Neural progenitor cell (in vitro differentiated cells): ENCODE data around the gene IMP4. TPM values are rescaled to one million over a fixed set of nuclear protein-coding genes. Genes with fewer than 3 reads are reported as not detected.

Experiments used
- DNase-seq: peaks from one replicate; pipeline ENCODE4 v3.0.0-alpha.2; 2016; ENCODE audit warnings: low spot score
- H2AFZ ChIP-seq: fragments of 200-600 bp; sonication (generic); replicated peaks from 2 replicates; pipeline ENCODE4 v1.6.1; 2016; ENCODE audit warnings: antibody characterized with exemption
- H3F3A ChIP-seq: fragments of 200-600 bp; sonication (generic); 2 replicates; pipeline ENCODE4 v1.6.1; 2016; ENCODE audit warnings: antibody characterized with exemption, low read depth
- H3K27ac ChIP-seq: fragments of 200-600 bp; sonication (generic); 2 replicates; pipeline ENCODE4 v1.5.1; 2016; ENCODE audit warnings: mild to moderate bottlenecking
- H3K27me3 ChIP-seq: fragments of 200-600 bp; sonication (generic); 2 replicates; pipeline ENCODE4 v1.6.1; 2016; ENCODE audit warnings: mild to moderate bottlenecking, moderate library complexity
- H3K36me3 ChIP-seq: fragments of 200-600 bp; sonication (generic); 2 replicates; pipeline ENCODE4 v1.5.1; 2016
- H3K4me1 ChIP-seq: fragments of 200-600 bp; sonication (generic); 2 replicates; pipeline ENCODE4 v1.6.1; 2016; ENCODE audit warnings: mixed run types
- H3K4me2 ChIP-seq: fragments of 200-600 bp; sonication (generic); 2 replicates; pipeline ENCODE4 v1.6.1; 2016
- H3K4me3 ChIP-seq: fragments of 200-600 bp; sonication (generic); 2 replicates; pipeline ENCODE4 v1.5.1; 2016
- H3K79me2 ChIP-seq: fragments of 200-600 bp; sonication (generic); 2 replicates; pipeline ENCODE4 v1.6.1; 2016; ENCODE audit warnings: low read depth
- H3K9ac ChIP-seq: fragments of 200-600 bp; sonication (generic); 2 replicates; pipeline ENCODE4 v1.6.1; 2016
- H3K9me3 ChIP-seq: fragments of 200-600 bp; sonication (generic); 2 replicates; pipeline ENCODE4 v1.5.1; 2016; ENCODE audit warnings: low read depth
- H4K20me1 ChIP-seq: fragments of 200-600 bp; sonication (generic); 2 replicates; pipeline ENCODE4 v1.6.1; 2016; ENCODE audit warnings: low read depth
- H3K27ac Mint-ChIP-seq: 3 replicates; pipeline ENCODE4 v1.8.0; 2021; ENCODE audit warnings: mixed read lengths
- H3K27me3 Mint-ChIP-seq: 2 replicates; pipeline ENCODE4 v1.8.0; 2022; ENCODE audit warnings: low read depth, mild to moderate bottlenecking, inconsistent platforms, moderate library complexity, mixed read lengths; ENCODE audit not compliant: insufficient read depth
- H3K36me3 Mint-ChIP-seq: 3 replicates; pipeline ENCODE4 v1.8.0; 2021; ENCODE audit warnings: mixed read lengths
- H3K4me1 Mint-ChIP-seq: 3 replicates; pipeline ENCODE4 v1.8.0; 2021; ENCODE audit warnings: mixed read lengths
- H3K4me3 Mint-ChIP-seq: 3 replicates; pipeline ENCODE4 v1.8.0; 2021; ENCODE audit warnings: mild to moderate bottlenecking, moderate library complexity, mixed read lengths
- H3K9me3 Mint-ChIP-seq: 3 replicates; pipeline ENCODE4 v1.8.0; 2020; ENCODE audit warnings: mixed read lengths
- EZH2 ChIP-seq: fragments of 200-600 bp; sonication (generic); IDR thresholded peaks from 2 replicates; pipeline ENCODE4 v1.6.1; 2017; ENCODE audit warnings: antibody characterized with exemption, mild to moderate bottlenecking, moderate library complexity
- EZH2phosphoT487 ChIP-seq: fragments of 200-600 bp; sonication (generic); IDR thresholded peaks from 2 replicates; pipeline ENCODE4 v1.6.1; 2017; ENCODE audit warnings: antibody characterized with exemption
- total RNA-seq: library from RNA; depleted of rRNA; stranded (reverse); fragments of >200 nt; gene quantifications from 2 replicates; pipeline ENCODE4 v1.2.3, GENCODE V29; 2015; ENCODE audit warnings: low replicate concordance
- TF ChIP-seq, protein P1 (sequence below): fragments of 200-600 bp; sonication (generic); IDR thresholded peaks from 2 replicates; pipeline ENCODE4 v1.5.1; 2017; ENCODE audit warnings: antibody characterized with exemption, mild to moderate bottlenecking

The IMP4 gene
- total RNA-seq, 1 donor from 2014 or later = 23.3 TPM

DNA sequence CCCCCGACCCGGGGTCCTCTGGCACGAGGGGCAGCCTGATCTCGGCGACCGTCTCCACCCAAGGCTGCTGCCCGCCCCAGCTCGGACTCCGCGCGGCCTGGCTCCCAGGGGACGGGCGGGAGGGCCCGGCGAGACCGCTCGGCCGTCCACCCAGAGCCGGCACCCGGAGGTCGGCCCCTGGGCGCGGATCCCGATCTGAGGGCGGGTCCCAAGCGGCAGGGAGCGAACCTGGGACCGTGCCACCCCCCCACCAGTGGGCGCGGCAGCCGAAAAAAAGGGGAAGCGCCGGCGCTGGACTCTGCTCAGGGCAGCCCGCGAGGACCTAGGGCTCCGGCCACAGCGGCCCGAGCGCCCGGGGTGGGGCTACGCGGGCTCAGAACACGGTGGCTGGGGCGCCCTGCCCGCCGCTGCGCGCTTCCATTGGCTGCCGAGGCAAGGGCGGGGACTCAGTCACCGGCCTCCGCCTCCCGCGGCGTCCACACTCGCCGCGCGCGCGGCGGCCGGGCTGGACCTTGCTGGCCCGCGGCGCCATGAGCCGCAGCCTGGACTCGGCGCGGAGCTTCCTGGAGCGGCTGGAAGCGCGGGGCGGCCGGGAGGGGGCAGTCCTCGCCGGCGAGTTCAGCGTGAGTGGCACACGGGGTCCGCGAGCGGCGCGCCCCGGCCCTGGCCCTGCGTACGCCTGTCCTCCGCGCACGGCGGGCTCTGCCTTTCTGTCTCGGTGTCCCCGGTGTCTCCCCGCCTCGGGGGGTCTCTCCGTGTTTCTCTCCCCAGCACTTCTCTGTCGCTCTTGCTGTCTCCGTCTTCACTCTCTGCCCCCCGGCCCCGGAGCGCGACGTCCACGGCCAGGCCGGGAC is 13.1 kb downstream of the IMP4 start, which contains the start of gene PTPN18:
Gene PTPN18 (plus strand): TSS at position 479 of the 854 bp plus-strand sequence. CDS start 52 bp downstream, at position 531.
- H3K9ac ChIP-seq = no peak within 1 kb of the TSS
- H3K27ac Mint-ChIP-seq = peak within 1 kb of the TSS; percentile 25

GRCh38 chr2:130357864-130358263 is 15.2 kb downstream of the IMP4 start:
- H3K4me3 ChIP-seq = no peak overlapping the region
- no peak overlapping the region for H3K27ac ChIP-seq
- Mint-ChIP-seq H3K27ac (no peak overlapping the region), H3K9me3 (no peaks in the 10 kb centered on the region), H3K36me3 (peaks cover 2% of the 10 kb centered on the region), H3K4me3 (no peak overlapping the region), H3K4me1 (peaks cover 26% of the 10 kb centered on the region), H3K27me3 (peaks cover 18% of the 10 kb centered on the region)
- H3K4me2 ChIP-seq = no peak overlapping the region
- H3K79me2 ChIP-seq = no peaks in the 10 kb centered on the region
- DNase-seq = no peak
- no peaks in the 10 kb centered on the region for H4K20me1 ChIP-seq
- H3K9ac ChIP-seq = no peak overlapping the region
- H3K4me1 ChIP-seq = peaks cover 13% of the 10 kb centered on the region
- H3K9me3 ChIP-seq = no peaks in the 10 kb centered on the region
- no peak overlapping the region for H2AFZ ChIP-seq
- TF ChIP-seq EZH2 (no peak), EZH2phosphoT487 (no peak)
- TF ChIP-seq, protein P1, sequence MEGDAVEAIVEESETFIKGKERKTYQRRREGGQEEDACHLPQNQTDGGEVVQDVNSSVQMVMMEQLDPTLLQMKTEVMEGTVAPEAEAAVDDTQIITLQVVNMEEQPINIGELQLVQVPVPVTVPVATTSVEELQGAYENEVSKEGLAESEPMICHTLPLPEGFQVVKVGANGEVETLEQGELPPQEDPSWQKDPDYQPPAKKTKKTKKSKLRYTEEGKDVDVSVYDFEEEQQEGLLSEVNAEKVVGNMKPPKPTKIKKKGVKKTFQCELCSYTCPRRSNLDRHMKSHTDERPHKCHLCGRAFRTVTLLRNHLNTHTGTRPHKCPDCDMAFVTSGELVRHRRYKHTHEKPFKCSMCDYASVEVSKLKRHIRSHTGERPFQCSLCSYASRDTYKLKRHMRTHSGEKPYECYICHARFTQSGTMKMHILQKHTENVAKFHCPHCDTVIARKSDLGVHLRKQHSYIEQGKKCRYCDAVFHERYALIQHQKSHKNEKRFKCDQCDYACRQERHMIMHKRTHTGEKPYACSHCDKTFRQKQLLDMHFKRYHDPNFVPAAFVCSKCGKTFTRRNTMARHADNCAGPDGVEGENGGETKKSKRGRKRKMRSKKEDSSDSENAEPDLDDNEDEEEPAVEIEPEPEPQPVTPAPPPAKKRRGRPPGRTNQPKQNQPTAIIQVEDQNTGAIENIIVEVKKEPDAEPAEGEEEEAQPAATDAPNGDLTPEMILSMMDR = no peak
- H3K27me3 ChIP-seq = peaks cover 41% of the 10 kb centered on the region
- peaks cover 12% of the 10 kb centered on the region for H3F3A ChIP-seq
- no peaks in the 10 kb centered on the region for H3K36me3 ChIP-seq

More for the DNA sequence above, 13.1 kb downstream of the IMP4 start, which contains the start of gene PTPN18:
- Histone ChIP-seq H3K27me3 (peaks cover 41% of the 10 kb centered on the region), H3K27ac (no peak within 1 kb of the TSS), H3K9me3 (no peaks in the 10 kb centered on the region), H3F3A (peaks cover 31% of the 10 kb centered on the region), H3K4me3 (peak within 1 kb of the TSS; percentile 82), H3K79me2 (no peaks in the 10 kb centered on the region), H3K4me1 (peaks cover 34% of the 10 kb centered on the region), H4K20me1 (no peaks in the 10 kb centered on the region), H3K36me3 (no peaks in the 10 kb centered on the region), H3K4me2 (peak within 1 kb of the TSS; percentile 78), H2AFZ (peak within 1 kb of the TSS; percentile 100)
- Mint-ChIP-seq H3K27me3 (peaks cover 11% of the 10 kb centered on the region), H3K4me3 (peak within 1 kb of the TSS; percentile 88), H3K36me3 (peaks cover 2% of the 10 kb centered on the region), H3K9me3 (no peaks in the 10 kb centered on the region), H3K4me1 (peaks cover 41% of the 10 kb centered on the region)
- peak; percentile 92 for DNase-seq
- TF ChIP-seq EZH2 = peak; percentile 78
- TF ChIP-seq EZH2phosphoT487 = peak; percentile 11
- TF ChIP-seq, protein P1 = peak; percentile 59

- no peaks in the 10 kb centered on the region for H3K79me2 ChIP-seq
- H3F3A ChIP-seq = peaks cover 12% of the 10 kb centered on the region
- H3K9ac ChIP-seq = no peak overlapping the region
- Mint-ChIP-seq H3K27me3 (peaks cover 16% of the 10 kb centered on the region), H3K9me3 (no peaks in the 10 kb centered on the region), H3K4me1 (peaks cover 19% of the 10 kb centered on the region), H3K4me3 (no peak overlapping the region), H3K36me3 (peaks cover 5% of the 10 kb centered on the region), H3K27ac (no peak overlapping the region)
- no peak for DNase-seq
- H3K36me3 ChIP-seq = no peaks in the 10 kb centered on the region
- H3K4me1 ChIP-seq = peaks cover 6% of the 10 kb centered on the region
- no peak overlapping the region for H3K4me2 ChIP-seq
- H3K4me3 ChIP-seq = no peak overlapping the region
- TF ChIP-seq EZH2phosphoT487 (no peak), EZH2 (no peak)
- TF ChIP-seq, protein P1 = no peak
- H2AFZ ChIP-seq = no peak overlapping the region
- no peaks in the 10 kb centered on the region for H3K9me3 ChIP-seq
- no peaks in the 10 kb centered on the region for H4K20me1 ChIP-seq
- H3K27ac ChIP-seq = no peak overlapping the region
- peaks cover 37% of the 10 kb centered on the region for H3K27me3 ChIP-seq
Measured at GRCh38 chr2:130358420-130359350, 16.0 kb downstream of the IMP4 start.
